IMR-90 (cell line): ENCODE data around the gene ENOX2. TPM values are rescaled to one million over a fixed set of nuclear protein-coding genes. Genes with fewer than 3 reads are reported as not detected.

ENCODE experiments used
- ATAC-seq: fragments of 200-7000 bp; cut with Tn5 transposase; 2 replicates; pipeline ENCODE4 v1.9.1; 2020; ENCODE audit warnings: low read depth, mild to moderate bottlenecking, moderate library complexity
- BruUV-seq: library from RNA; stranded (reverse); fragments of 400-500 nt; replicated peaks from 2 replicates; lab custom pipeline; 2021; lab: Mats Ljungman, UMichigan
- CTCF ChIA-PET: fragments of 300-600 bp; formaldehyde crosslinking; extraction: SDS; loops from one replicate; lab custom pipeline; 2021; ENCODE audit warnings: antibody characterized with exemption; lab: Yijun Ruan, JAX
- POLR2A ChIA-PET: fragments of 300-600 bp; sonication (Branson Sonifier 250); formaldehyde crosslinking; loops from one replicate; lab custom pipeline; 2022; ENCODE audit warnings: antibody characterized with exemption; ENCODE audit not compliant: unreplicated experiment; lab: Charles Lee
- DNase-seq: peaks from one replicate; pipeline ENCODE4 v3.0.0; 2013
- H2AFZ ChIP-seq: replicated peaks from 2 replicates; pipeline ENCODE3; 2013; ENCODE audit warnings: low read length, mild to moderate bottlenecking; ENCODE audit not compliant: poor library complexity
- H2AK5ac ChIP-seq: 2 replicates; pipeline ENCODE4 v1.6.1; 2013; ENCODE audit warnings: low read depth, low read length, inconsistent platforms
- H2AK9ac ChIP-seq: replicated peaks from 2 replicates; pipeline ENCODE3; 2013; ENCODE audit warnings: mild to moderate bottlenecking, low read depth, low read length, moderate library complexity; ENCODE audit not compliant: poor library complexity
- H2BK120ac ChIP-seq: 2 replicates; pipeline ENCODE4 v1.6.1; 2013; ENCODE audit warnings: low read depth, low read length, inconsistent platforms
- H2BK15ac ChIP-seq: 3 replicates; pipeline ENCODE4 v1.6.1; 2013; ENCODE audit warnings: low read depth, low read length, inconsistent platforms
- H2BK20ac ChIP-seq: 2 replicates; pipeline ENCODE4 v1.6.1; 2013; ENCODE audit warnings: low read depth, mild to moderate bottlenecking, inconsistent platforms, low read length, moderate library complexity
- H2BK5ac ChIP-seq: 2 replicates; pipeline ENCODE4 v1.6.1; 2013; ENCODE audit warnings: mild to moderate bottlenecking, low read depth, low read length, inconsistent platforms; ENCODE audit not compliant: poor library complexity, severe bottlenecking
- H3K14ac ChIP-seq: replicated peaks from 2 replicates; pipeline ENCODE4 v1.6.1; 2013; ENCODE audit warnings: low read depth, low read length, inconsistent platforms
- H3K18ac ChIP-seq: 2 replicates; pipeline ENCODE4 v1.6.1; 2013; ENCODE audit warnings: low read depth, low read length, control low read depth
- H3K23ac ChIP-seq: 2 replicates; pipeline ENCODE4 v1.6.1; 2013; ENCODE audit warnings: low read depth, low read length, inconsistent platforms
- H3K27ac ChIP-seq: 2 replicates; pipeline ENCODE4 v1.5.1; 2013; ENCODE audit warnings: mild to moderate bottlenecking, control low read depth, low read length; ENCODE audit not compliant: insufficient read depth
- H3K27me3 ChIP-seq: 2 replicates; pipeline ENCODE4 v1.6.1; 2013; ENCODE audit warnings: low read length; ENCODE audit not compliant: control insufficient read depth, insufficient read depth
- H3K36me3 ChIP-seq: 2 replicates; pipeline ENCODE4 v1.6.1; 2013; ENCODE audit warnings: low read length, mixed read lengths; ENCODE audit not compliant: control insufficient read depth, insufficient read depth
- H3K4ac ChIP-seq: 2 replicates; pipeline ENCODE4 v1.6.1; 2013; ENCODE audit warnings: low read depth, low read length, inconsistent platforms
- H3K4me1 ChIP-seq: 2 replicates; pipeline ENCODE4 v1.6.1; 2013; ENCODE audit warnings: low read length, mixed read lengths; ENCODE audit not compliant: control insufficient read depth, insufficient read depth
- H3K4me2 ChIP-seq: 2 replicates; pipeline ENCODE4 v1.6.1; 2013; ENCODE audit warnings: low read depth, mild to moderate bottlenecking, control low read depth, low read length, moderate library complexity
- H3K4me3 ChIP-seq: 2 replicates; pipeline ENCODE4 v1.5.1; 2013; ENCODE audit warnings: low read depth, mild to moderate bottlenecking, control low read depth, low read length, moderate library complexity; ENCODE audit not compliant: insufficient read depth
- H3K56ac ChIP-seq: 2 replicates; pipeline ENCODE4 v1.6.1; 2013; ENCODE audit warnings: low read length, inconsistent platforms; ENCODE audit not compliant: insufficient read depth; ENCODE audit errors: extremely low read depth
- H3K79me1 ChIP-seq, 2 experiments: 2 replicates each; pipeline ENCODE4 v1.6.1; 2013; ENCODE audit warnings: low read length in 2 of 2, inconsistent platforms in 1 of 2, low read depth in 1 of 2
- H3K9ac ChIP-seq: 2 replicates; pipeline ENCODE4 v1.6.1; 2013; ENCODE audit warnings: low read depth, low read length, control low read depth
- H3K9me1 ChIP-seq: 2 replicates; pipeline ENCODE4 v1.6.1; 2013; ENCODE audit warnings: low read length, inconsistent platforms; ENCODE audit not compliant: insufficient read depth
- H3K9me3 ChIP-seq: 2 replicates; pipeline ENCODE4 v1.6.1; 2013; ENCODE audit warnings: low read length; ENCODE audit not compliant: control insufficient read depth, insufficient read depth
- H4K20me1 ChIP-seq: 2 replicates; pipeline ENCODE4 v1.6.1; 2013; ENCODE audit warnings: low read length, inconsistent platforms; ENCODE audit not compliant: insufficient read depth
- H4K5ac ChIP-seq: 2 replicates; pipeline ENCODE4 v1.6.1; 2013; ENCODE audit warnings: mild to moderate bottlenecking, low read depth, low read length, control low read depth
- H4K8ac ChIP-seq, 2 experiments: 2 replicates each; pipeline ENCODE4 v1.6.1; 2013; ENCODE audit warnings: low read depth in 2 of 2, low read length in 2 of 2, control low read depth in 1 of 2, inconsistent platforms in 1 of 2
- H4K91ac ChIP-seq: 2 replicates; pipeline ENCODE4 v1.6.1; 2013; ENCODE audit warnings: low read depth, low read length, inconsistent platforms; ENCODE audit not compliant: insufficient read depth
- BHLHE40 ChIP-seq: fragments of 150-350 bp; IDR thresholded peaks from 2 replicates; pipeline ENCODE4 v1.6.1; 2016; ENCODE audit warnings: mild to moderate bottlenecking, low read depth, low read length
- CEBPB ChIP-seq: IDR thresholded peaks from 2 replicates; pipeline ENCODE4 v1.6.1; 2012; ENCODE audit warnings: low read depth, low read length, improper control_type of control experiment
- CHD1 ChIP-seq: IDR thresholded peaks from 2 replicates; pipeline ENCODE4 v1.6.1; 2012; ENCODE audit warnings: low read depth, low read length, improper control_type of control experiment
- ELK1 ChIP-seq: fragments of 150-350 bp; IDR thresholded peaks from 2 replicates; pipeline ENCODE4 v1.6.1; 2016; ENCODE audit warnings: low read depth, mild to moderate bottlenecking, low read length, moderate library complexity, borderline replicate concordance
- FOS ChIP-seq: fragments of 150-350 bp; IDR thresholded peaks from 2 replicates; pipeline ENCODE4 v1.6.1; 2016; ENCODE audit warnings: low read depth, low read length
- MAFK ChIP-seq: IDR thresholded peaks from 2 replicates; pipeline ENCODE4 v1.6.1; 2012; ENCODE audit warnings: low read depth, low read length, improper control_type of control experiment
- MAZ ChIP-seq: IDR thresholded peaks from 2 replicates; pipeline ENCODE4 v1.6.1; 2012; ENCODE audit warnings: low read depth, mild to moderate bottlenecking, low read length, improper control_type of control experiment, moderate library complexity, borderline replicate concordance
- MXI1 ChIP-seq: IDR thresholded peaks from 2 replicates; pipeline ENCODE4 v1.6.1; 2012; ENCODE audit warnings: low read depth, mild to moderate bottlenecking, low read length, moderate library complexity, borderline replicate concordance
- NFE2L2 ChIP-seq: fragments of 150-350 bp; IDR thresholded peaks from 2 replicates; pipeline ENCODE4 v1.6.1; 2016; ENCODE audit warnings: low read depth, mild to moderate bottlenecking, low read length
- POLR2A ChIP-seq: IDR thresholded peaks from 2 replicates; pipeline ENCODE4 v1.6.1; 2012; ENCODE audit warnings: mild to moderate bottlenecking, low read depth, low read length
- RAD21 ChIP-seq: IDR thresholded peaks from 2 replicates; pipeline ENCODE4 v1.6.1; 2012; ENCODE audit warnings: low read length, improper control_type of control experiment
- RCOR1 ChIP-seq: IDR thresholded peaks from 2 replicates; pipeline ENCODE4 v1.6.1; 2012; ENCODE audit warnings: mild to moderate bottlenecking, low read length, improper control_type of control experiment; ENCODE audit not compliant: insufficient replicate concordance
- RFX5 ChIP-seq: IDR thresholded peaks from 2 replicates; pipeline ENCODE4 v1.8.0; 2012; ENCODE audit warnings: low read depth, mild to moderate bottlenecking, low read length, moderate library complexity
- SMC3 ChIP-seq: fragments of 150-350 bp; IDR thresholded peaks from 2 replicates; pipeline ENCODE4 v1.6.1; 2016; ENCODE audit warnings: low read depth, mild to moderate bottlenecking, antibody characterized with exemption, low read length, moderate library complexity
- WGBS, 2 experiments: methylation state at CpG; one replicate each; pipeline versions ENCODE4 v1.1.5 to v1.1.7; 2013; ENCODE audit warnings: missing lambda C conversion rate in 2 of 2; ENCODE audit not compliant: insufficient read length in 1 of 2; ENCODE audit errors: extremely low coverage in 2 of 2; 5-methylcytosine and 5-hydroxymethylcytosine counted together
- dilution Hi-C: fragments of 300-500 bp; cut with HindIII; formaldehyde crosslinking; loops from one replicate; pipeline ENCODE4 v1.14.3; 2018; ENCODE audit warnings: low sequenced_read_pairs; ENCODE audit not compliant: unreplicated experiment
- in situ Hi-C: fragments of 300-500 bp; cut with MboI; formaldehyde crosslinking; loops from 3 replicates; pipeline ENCODE4 v1.14.3; 2019; ENCODE audit warnings: low sequenced_read_pairs, inconsistent platforms, mixed read lengths
- intact Hi-C: fragments of 100-400 bp; cut with micrococcal nuclease; formaldehyde crosslinking; loops from 2 replicates; pipeline ENCODE4 v1.10.0; 2022
- polyA plus RNA-seq, 3 experiments: library from polyadenylated mRNA; depleted of rRNA; stranded (reverse); fragments of >200 nt; gene quantifications; 2 replicates each; pipeline ENCODE4 v1.2.3, GENCODE V29; 2012; ENCODE audit warnings: low replicate concordance in 1 of 3
- total RNA-seq: library from RNA; depleted of rRNA; stranded (reverse); fragments of >200 nt; gene quantifications from 2 replicates; pipeline ENCODE4 v1.2.3, GENCODE V29; 2012
- TF ChIP-seq, protein P1 (sequence below): conservative IDR thresholded peaks from 2 replicates; pipeline ENCODE4 v1.5.1; 2012; ENCODE audit warnings: mild to moderate bottlenecking, low read depth, low read length, improper control_type of control experiment
- TF ChIP-seq, protein P2 (sequence below): fragments of 150-350 bp; IDR thresholded peaks from 2 replicates; pipeline ENCODE4 v1.6.1; 2017; ENCODE audit warnings: mild to moderate bottlenecking, antibody characterized with exemption, low read length, low read depth

Gene ENOX2
- total and polyA plus RNA-seq, 2 of the 4 experiments (the other 2 are of a cell fraction) = 6.3 to 11.8 TPM

DNA sequence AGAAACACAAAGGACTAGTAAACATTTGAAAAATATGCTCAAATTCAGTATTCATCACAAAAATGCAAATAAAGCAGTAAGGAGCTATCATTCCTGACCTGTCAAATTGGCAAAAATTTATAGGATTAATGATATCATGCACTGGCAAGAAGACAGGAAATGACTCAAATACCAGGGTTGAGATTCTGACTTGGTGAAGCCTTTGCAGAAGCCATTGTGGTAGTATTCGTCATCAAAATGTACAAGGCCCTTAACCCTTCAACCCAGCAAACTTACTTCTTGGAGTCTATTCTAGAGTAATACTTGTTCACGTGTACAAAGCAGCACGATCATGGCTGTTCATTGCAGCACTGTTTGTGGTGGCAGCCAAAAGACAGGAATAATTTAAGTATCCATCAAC, 132.4 kb downstream of the ENOX2 start:
- no CpG with 5 or more reads among the region's 3 CpGs for WGBS, 2 experiments
- H3K9me3 ChIP-seq = no peaks in the 10 kb centered on the region
- dilution Hi-C loops = no loop called here
- in situ Hi-C loops = no loop called here
- no peaks in the 10 kb centered on the region for H3K79me1 ChIP-seq
- no peak overlapping the region for H4K91ac ChIP-seq
- H3K4me1 ChIP-seq = peaks cover 7% of the 10 kb centered on the region
- no peak overlapping the region for H3K14ac ChIP-seq
- peak; percentile 81 for DNase-seq
- H2AFZ ChIP-seq = no peak overlapping the region
- CTCF ChIA-PET = no interaction called here
- no peaks in the 10 kb centered on the region; the same call in 1 of the 2 replicates for H3K27me3 ChIP-seq
- no peak overlapping the region for H3K18ac ChIP-seq
- no peaks in the 10 kb centered on the region for H3K36me3 ChIP-seq
- H4K20me1 ChIP-seq = no peaks in the 10 kb centered on the region
- POLR2A ChIA-PET = no interaction called here
- TF ChIP-seq RCOR1 (no peak), MAFK (no peak), CHD1 (no peak), CEBPB (no peak), FOS (no peak), POLR2A (no peak), ELK1 (no peak), BHLHE40 (no peak), MAZ (no peak), RAD21 (no peak), MXI1 (no peak), RFX5 (no peak), SMC3 (no peak), NFE2L2 (no peak)
- TF ChIP-seq, protein P1, sequence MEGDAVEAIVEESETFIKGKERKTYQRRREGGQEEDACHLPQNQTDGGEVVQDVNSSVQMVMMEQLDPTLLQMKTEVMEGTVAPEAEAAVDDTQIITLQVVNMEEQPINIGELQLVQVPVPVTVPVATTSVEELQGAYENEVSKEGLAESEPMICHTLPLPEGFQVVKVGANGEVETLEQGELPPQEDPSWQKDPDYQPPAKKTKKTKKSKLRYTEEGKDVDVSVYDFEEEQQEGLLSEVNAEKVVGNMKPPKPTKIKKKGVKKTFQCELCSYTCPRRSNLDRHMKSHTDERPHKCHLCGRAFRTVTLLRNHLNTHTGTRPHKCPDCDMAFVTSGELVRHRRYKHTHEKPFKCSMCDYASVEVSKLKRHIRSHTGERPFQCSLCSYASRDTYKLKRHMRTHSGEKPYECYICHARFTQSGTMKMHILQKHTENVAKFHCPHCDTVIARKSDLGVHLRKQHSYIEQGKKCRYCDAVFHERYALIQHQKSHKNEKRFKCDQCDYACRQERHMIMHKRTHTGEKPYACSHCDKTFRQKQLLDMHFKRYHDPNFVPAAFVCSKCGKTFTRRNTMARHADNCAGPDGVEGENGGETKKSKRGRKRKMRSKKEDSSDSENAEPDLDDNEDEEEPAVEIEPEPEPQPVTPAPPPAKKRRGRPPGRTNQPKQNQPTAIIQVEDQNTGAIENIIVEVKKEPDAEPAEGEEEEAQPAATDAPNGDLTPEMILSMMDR = no peak
- TF ChIP-seq, protein P2, sequence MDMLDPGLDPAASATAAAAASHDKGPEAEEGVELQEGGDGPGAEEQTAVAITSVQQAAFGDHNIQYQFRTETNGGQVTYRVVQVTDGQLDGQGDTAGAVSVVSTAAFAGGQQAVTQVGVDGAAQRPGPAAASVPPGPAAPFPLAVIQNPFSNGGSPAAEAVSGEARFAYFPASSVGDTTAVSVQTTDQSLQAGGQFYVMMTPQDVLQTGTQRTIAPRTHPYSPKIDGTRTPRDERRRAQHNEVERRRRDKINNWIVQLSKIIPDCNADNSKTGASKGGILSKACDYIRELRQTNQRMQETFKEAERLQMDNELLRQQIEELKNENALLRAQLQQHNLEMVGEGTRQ = no peak
- H3K27ac ChIP-seq = no peak overlapping the region
- BruUV-seq = no TSS peak
- no peak overlapping the region for H3K4me2 ChIP-seq
- H3K9ac ChIP-seq = no peak overlapping the region
- ATAC-seq = peak; percentile 74
- H2BK20ac ChIP-seq = no peak overlapping the region; the same call in 1 of the 2 replicates
- no peak overlapping the region for H2BK5ac ChIP-seq
- no peak overlapping the region for H2AK9ac ChIP-seq
- no peaks in the 10 kb centered on the region for H3K9me1 ChIP-seq
- H2BK15ac ChIP-seq = no peak overlapping the region
- no peak overlapping the region for H2BK120ac ChIP-seq
- no peak overlapping the region for H3K56ac ChIP-seq
- H3K4me3 ChIP-seq = no peak overlapping the region
- 0 out of 2 replicates have a peak overlapping the region, but pooled peaks have one; percentile 11 for H3K4ac ChIP-seq
- H4K5ac ChIP-seq = no peak overlapping the region
- H3K23ac ChIP-seq = no peak overlapping the region
- intact Hi-C loops = no loop called here
- no peak overlapping the region for H2AK5ac ChIP-seq
- H4K8ac ChIP-seq = no peak overlapping the region
